IPS-20b (cell line): ENCODE results near the gene CTNND1.
"Not testable (repeated sequence)": the region's sequence is repeated elsewhere in the genome, so short reads cannot be mapped to it uniquely, and the experiment has no call there.

ENCODE experiments used
- H3K27ac ChIP-seq: one replicate; pipeline ENCODE4 v1.5.1; 2013; ENCODE audit warnings: low read length
- H3K27me3 ChIP-seq: 2 replicates; pipeline ENCODE4 v1.6.1; 2013; ENCODE audit warnings: mild to moderate bottlenecking, low read length, inconsistent platforms; ENCODE audit not compliant: insufficient read depth
- H3K36me3 ChIP-seq: 2 replicates; pipeline ENCODE4 v1.6.1; 2013; ENCODE audit warnings: low read depth, mild to moderate bottlenecking, inconsistent platforms, low read length, moderate library complexity; ENCODE audit not compliant: insufficient read depth
- H3K4me1 ChIP-seq: 2 replicates; pipeline ENCODE4 v1.6.1; 2013; ENCODE audit warnings: mild to moderate bottlenecking, control low read depth, inconsistent platforms, low read length, moderate library complexity; ENCODE audit not compliant: insufficient read depth
- H3K4me3 ChIP-seq: 2 replicates; pipeline ENCODE4 v1.5.1; 2013; ENCODE audit warnings: mild to moderate bottlenecking, low read length, inconsistent platforms
- H3K9ac ChIP-seq: 2 replicates; pipeline ENCODE4 v1.6.1; 2013; ENCODE audit warnings: low read depth, mild to moderate bottlenecking, inconsistent platforms, low read length, moderate library complexity
- H3K9me3 ChIP-seq: 2 replicates; pipeline ENCODE4 v1.6.1; 2013; ENCODE audit warnings: mild to moderate bottlenecking, low read depth, low read length, inconsistent platforms; ENCODE audit not compliant: insufficient read depth

CTNND1 gene

DNA sequence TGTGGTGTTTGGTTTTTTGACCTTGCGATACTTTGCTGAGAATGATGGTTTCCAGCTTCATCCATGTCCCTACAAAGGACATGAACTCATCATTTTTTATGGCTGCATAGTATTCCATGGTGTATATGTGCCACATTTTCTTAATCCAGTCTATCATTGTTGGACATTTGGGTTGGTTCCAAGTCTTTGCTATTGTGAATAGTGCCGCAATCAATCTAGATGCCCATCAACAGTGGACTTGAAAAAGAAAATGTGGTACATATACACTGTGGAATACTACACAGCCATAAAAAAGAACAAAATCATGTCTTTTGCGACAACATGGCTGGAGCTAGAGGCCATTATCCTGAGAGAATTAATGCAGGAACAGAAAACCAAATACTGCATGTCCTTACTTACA lies 77.0 kb downstream of the CTNND1 start:
- H3K27me3 ChIP-seq, H3K9ac ChIP-seq, H3K36me3 ChIP-seq, H3K4me1 ChIP-seq, H3K4me3 ChIP-seq, H3K9me3 ChIP-seq, H3K27ac ChIP-seq: not testable (repeated sequence)

DNA sequence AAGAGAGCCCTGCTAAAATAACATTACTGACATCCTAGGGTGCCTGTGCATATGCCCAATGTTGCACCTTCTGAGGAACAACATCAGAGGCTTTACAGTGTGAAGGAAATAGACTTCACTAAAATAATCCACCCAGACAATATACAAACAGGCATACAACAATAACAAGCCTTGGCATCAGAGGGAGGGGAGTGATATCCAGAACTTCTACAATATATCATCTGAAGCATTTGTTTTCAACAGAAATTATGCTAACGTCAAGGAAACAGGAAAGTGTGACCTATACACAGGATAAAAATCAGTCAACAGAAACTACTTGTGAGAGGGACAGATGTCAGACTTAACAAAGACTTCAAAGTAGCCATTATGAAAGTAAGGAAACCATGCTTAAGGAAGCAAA lies 81.3 kb downstream of the CTNND1 start:
- H3K36me3 ChIP-seq: no peaks in the 10 kb centered on the region
- no peak overlapping the region for H3K4me3 ChIP-seq
- 0 out of 2 replicates have a peak, but pooled peaks cover 3% of the 10 kb centered on the region for H3K4me1 ChIP-seq
- H3K9ac ChIP-seq: no peak overlapping the region
- no peak overlapping the region for H3K27ac ChIP-seq
- no peaks in the 10 kb centered on the region for H3K27me3 ChIP-seq
- H3K9me3 ChIP-seq: no peaks in the 10 kb centered on the region

DNA sequence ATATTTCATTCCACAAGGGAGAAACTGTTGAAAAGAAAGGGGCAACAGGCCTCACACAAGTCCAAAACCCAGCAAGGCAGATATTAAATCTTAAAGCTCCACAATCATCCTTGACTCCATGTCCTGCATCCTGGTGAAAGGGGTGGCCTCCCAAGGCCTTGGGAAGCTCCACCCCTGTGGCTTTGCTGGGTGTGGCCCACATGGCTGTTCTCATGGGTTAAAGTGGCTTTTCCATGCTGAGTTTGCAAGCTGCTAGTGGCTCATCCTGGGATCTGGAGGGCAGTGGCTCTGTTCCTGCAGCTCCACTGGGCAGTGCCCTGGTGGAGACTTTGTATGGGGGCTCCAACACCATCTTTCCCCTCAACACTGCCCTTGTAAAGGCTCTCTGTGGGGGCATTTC lies 106.4 kb downstream of the CTNND1 start:
- Histone ChIP-seq H3K36me3 (no peaks in the 10 kb centered on the region), H3K27ac (no peak overlapping the region), H3K9me3 (no peaks in the 10 kb centered on the region), H3K27me3 (no peaks in the 10 kb centered on the region), H3K4me3 (no peak overlapping the region), H3K9ac (peak overlapping the region; percentile 40; the same call in 1 of the 2 replicates), H3K4me1 (peaks cover 15% of the 10 kb centered on the region)

DNA sequence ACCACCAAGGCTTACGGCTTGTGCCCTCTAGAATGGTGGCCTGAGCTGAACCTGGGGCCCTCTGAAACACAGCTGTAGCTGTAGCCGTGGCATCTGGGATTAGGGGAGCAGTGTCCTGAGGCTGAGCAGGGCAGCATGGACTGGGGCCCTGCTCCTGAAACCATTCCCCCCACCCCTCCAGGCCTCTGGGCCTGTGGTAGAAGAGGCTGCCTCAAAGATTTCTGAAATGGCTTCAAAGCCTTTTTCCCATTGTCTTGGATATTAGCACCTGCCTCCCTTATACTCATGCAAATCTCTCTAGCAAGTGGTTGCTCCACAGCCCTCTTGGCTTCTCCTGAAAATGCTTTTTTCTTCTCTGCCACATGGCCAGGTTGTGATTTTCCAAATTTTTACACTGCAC lies 106.9 kb downstream of the CTNND1 start:
- Histone ChIP-seq H3K9ac (peak overlapping the region; percentile 43; the same call in 1 of the 2 replicates), H3K4me3 (peak overlapping the region; percentile 36; the same call in 1 of the 2 replicates), H3K27me3 (no peaks in the 10 kb centered on the region), H3K4me1 (peaks cover 15% of the 10 kb centered on the region), H3K27ac (no peak overlapping the region), H3K9me3 (no peaks in the 10 kb centered on the region), H3K36me3 (no peaks in the 10 kb centered on the region)
